PFSK-1 (cell line): Measurements from ENCODE around the gene ATOSB.

Experiments used
- FOXP2 ChIP-seq: optimal IDR thresholded peaks from 2 replicates; pipeline ENCODE3; 2011; ENCODE audit warnings: borderline replicate concordance, control low read depth, inconsistent platforms; ENCODE audit not compliant: insufficient read depth; ENCODE audit errors: extremely low read length, extremely low read depth
- POLR2AphosphoS5 ChIP-seq: IDR thresholded peaks from 2 replicates; pipeline ENCODE4 v1.6.1; 2012; ENCODE audit warnings: low read depth, mild to moderate bottlenecking, control low read depth, low read length, moderate library complexity
- SIN3A ChIP-seq: IDR thresholded peaks from 2 replicates; pipeline ENCODE4 v1.6.1; 2012; ENCODE audit warnings: mild to moderate bottlenecking, low read length, moderate library complexity, borderline replicate concordance; ENCODE audit not compliant: insufficient read depth
- TAF1 ChIP-seq: IDR thresholded peaks from 2 replicates; pipeline ENCODE4 v1.6.1; 2012; ENCODE audit warnings: low read length, control low read depth, borderline replicate concordance; ENCODE audit not compliant: insufficient read depth
- TF ChIP-seq, protein P1 (sequence below), 2 experiments: IDR thresholded peaks; 2 replicates each; pipeline versions ENCODE4 v1.6.1 to v1.8.0; 2011 to 2012; ENCODE audit warnings: low read depth in 2 of 2, low read length in 2 of 2, control low read depth in 1 of 2, inconsistent platforms in 1 of 2, mild to moderate bottlenecking in 1 of 2, moderate library complexity in 1 of 2; ENCODE audit not compliant: insufficient read depth in 1 of 2

DNA sequence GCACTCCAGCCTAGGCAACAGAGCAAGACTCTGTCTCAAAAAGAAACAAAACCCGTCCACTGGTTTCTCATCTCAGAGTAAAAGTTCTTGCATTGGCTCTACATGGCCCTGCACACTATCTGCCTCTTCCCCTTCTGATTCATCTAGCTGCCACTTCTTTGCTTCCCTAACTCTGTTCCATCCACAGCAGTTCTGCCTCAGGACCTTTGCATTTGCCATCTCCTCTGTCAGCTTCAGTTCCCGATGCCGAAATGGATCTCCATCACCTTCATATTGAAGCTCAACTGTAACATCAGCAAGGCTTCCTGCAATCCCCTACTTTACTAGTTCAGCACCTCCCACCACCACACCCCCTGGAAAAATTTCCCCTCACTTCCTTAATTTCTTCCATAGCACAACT, 18.1 kb downstream of the ATOSB start:
- no peak for TF ChIP-seq SIN3A
- no peak for TF ChIP-seq TAF1
- TF ChIP-seq POLR2AphosphoS5 = no peak
- TF ChIP-seq, protein P1, sequence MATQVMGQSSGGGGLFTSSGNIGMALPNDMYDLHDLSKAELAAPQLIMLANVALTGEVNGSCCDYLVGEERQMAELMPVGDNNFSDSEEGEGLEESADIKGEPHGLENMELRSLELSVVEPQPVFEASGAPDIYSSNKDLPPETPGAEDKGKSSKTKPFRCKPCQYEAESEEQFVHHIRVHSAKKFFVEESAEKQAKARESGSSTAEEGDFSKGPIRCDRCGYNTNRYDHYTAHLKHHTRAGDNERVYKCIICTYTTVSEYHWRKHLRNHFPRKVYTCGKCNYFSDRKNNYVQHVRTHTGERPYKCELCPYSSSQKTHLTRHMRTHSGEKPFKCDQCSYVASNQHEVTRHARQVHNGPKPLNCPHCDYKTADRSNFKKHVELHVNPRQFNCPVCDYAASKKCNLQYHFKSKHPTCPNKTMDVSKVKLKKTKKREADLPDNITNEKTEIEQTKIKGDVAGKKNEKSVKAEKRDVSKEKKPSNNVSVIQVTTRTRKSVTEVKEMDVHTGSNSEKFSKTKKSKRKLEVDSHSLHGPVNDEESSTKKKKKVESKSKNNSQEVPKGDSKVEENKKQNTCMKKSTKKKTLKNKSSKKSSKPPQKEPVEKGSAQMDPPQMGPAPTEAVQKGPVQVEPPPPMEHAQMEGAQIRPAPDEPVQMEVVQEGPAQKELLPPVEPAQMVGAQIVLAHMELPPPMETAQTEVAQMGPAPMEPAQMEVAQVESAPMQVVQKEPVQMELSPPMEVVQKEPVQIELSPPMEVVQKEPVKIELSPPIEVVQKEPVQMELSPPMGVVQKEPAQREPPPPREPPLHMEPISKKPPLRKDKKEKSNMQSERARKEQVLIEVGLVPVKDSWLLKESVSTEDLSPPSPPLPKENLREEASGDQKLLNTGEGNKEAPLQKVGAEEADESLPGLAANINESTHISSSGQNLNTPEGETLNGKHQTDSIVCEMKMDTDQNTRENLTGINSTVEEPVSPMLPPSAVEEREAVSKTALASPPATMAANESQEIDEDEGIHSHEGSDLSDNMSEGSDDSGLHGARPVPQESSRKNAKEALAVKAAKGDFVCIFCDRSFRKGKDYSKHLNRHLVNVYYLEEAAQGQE (IDR thresholded peaks at IDR 0.05; ENCODE audit: insufficient read depth in 1 of 2, low read depth in 2 of 2, low read length in 2 of 2) = no peak
- TF ChIP-seq FOXP2 = no peak
